GM19239 (cell line): ENCODE data around the gene NKIRAS2.

Source experiments
- DNase-seq: peaks from one replicate; pipeline ENCODE4 v3.0.0; 2011; ENCODE audit warnings: low spot score; ENCODE audit not compliant: insufficient read length
- FAIRE-seq: peaks from 2 replicates; lab custom pipeline; 2011; peaks lifted over from hg19 to GRCh38; lab: Jason Lieb, UNC

Gene NKIRAS2

GRCh38 chr17:42051013-42051400, 31.1 kb downstream of the NKIRAS2 start:
- FAIRE-seq: no peak
- no peak for DNase-seq

GRCh38 chr17:42051645-42052044, 31.8 kb downstream of the NKIRAS2 start:
- FAIRE-seq: no peak
- DNase-seq: no peak

GRCh38 chr17:42052346-42052877, 32.5 kb downstream of the NKIRAS2 start:
- FAIRE-seq: no peak
- DNase-seq: no peak

- FAIRE-seq (no peak), DNase-seq (no peak)
These were observed 34.0 kb downstream of the NKIRAS2 start for GRCh38 chr17:42053731-42054500.

- FAIRE-seq (no peak), DNase-seq (no peak)
These were observed 35.1 kb downstream of the NKIRAS2 start for GRCh38 chr17:42055027-42055426.

- no peak for FAIRE-seq
- DNase-seq: no peak
These were observed 35.6 kb downstream of the NKIRAS2 start for GRCh38 chr17:42055496-42055895.

- FAIRE-seq: no peak
These were observed 36.7 kb downstream of the NKIRAS2 start for GRCh38 chr17:42056635-42057034.

GRCh38 chr17:42058063-42058462, 38.2 kb downstream of the NKIRAS2 start:
- DNase-seq (no peak), FAIRE-seq (no peak)

More at GRCh38 chr17:42056635-42057034, 36.7 kb downstream of the NKIRAS2 start:
- DNase-seq: no peak

- no peak for DNase-seq
- FAIRE-seq: no peak
These were observed 39.9 kb downstream of the NKIRAS2 start for GRCh38 chr17:42059815-42060214.

- DNase-seq (no peak), FAIRE-seq (no peak)
These were observed 40.3 kb downstream of the NKIRAS2 start for GRCh38 chr17:42060231-42060630.

GRCh38 chr17:42061646-42062487, 42.0 kb downstream of the NKIRAS2 start:
- DNase-seq: no peak
- FAIRE-seq: no peak

GRCh38 chr17:42062681-42063080, 42.8 kb downstream of the NKIRAS2 start:
- DNase-seq (no peak), FAIRE-seq (no peak)

GRCh38 chr17:42065201-42065600, 45.3 kb downstream of the NKIRAS2 start:
- no peak for DNase-seq
- no peak for FAIRE-seq

- DNase-seq: peak; percentile 70
- FAIRE-seq: peak; percentile 72
These were observed 47.6 kb downstream of the NKIRAS2 start for GRCh38 chr17:42067371-42068091.

GRCh38 chr17:42068979-42069378, 49.1 kb downstream of the NKIRAS2 start:
- DNase-seq (no peak), FAIRE-seq (no peak)

GRCh38 chr17:42071810-42072209, 51.9 kb downstream of the NKIRAS2 start:
- DNase-seq: no peak
- FAIRE-seq: no peak

- FAIRE-seq (no peak), DNase-seq (no peak)
These were observed 52.7 kb downstream of the NKIRAS2 start for GRCh38 chr17:42072323-42073187.
